NCI-H748 (cell line): ENCODE data around the gene SIGLEC10.
"Not testable (repeated sequence)": the region's sequence is repeated elsewhere in the genome, so short reads cannot be mapped to it uniquely, and the experiment has no call there.

ENCODE experiments used
- DNase-seq: peaks from one replicate; lab custom pipeline; 2025; ENCODE audit not compliant: unreplicated experiment; lab: John Stamatoyannopoulos, UW

Gene SIGLEC10, protein sequence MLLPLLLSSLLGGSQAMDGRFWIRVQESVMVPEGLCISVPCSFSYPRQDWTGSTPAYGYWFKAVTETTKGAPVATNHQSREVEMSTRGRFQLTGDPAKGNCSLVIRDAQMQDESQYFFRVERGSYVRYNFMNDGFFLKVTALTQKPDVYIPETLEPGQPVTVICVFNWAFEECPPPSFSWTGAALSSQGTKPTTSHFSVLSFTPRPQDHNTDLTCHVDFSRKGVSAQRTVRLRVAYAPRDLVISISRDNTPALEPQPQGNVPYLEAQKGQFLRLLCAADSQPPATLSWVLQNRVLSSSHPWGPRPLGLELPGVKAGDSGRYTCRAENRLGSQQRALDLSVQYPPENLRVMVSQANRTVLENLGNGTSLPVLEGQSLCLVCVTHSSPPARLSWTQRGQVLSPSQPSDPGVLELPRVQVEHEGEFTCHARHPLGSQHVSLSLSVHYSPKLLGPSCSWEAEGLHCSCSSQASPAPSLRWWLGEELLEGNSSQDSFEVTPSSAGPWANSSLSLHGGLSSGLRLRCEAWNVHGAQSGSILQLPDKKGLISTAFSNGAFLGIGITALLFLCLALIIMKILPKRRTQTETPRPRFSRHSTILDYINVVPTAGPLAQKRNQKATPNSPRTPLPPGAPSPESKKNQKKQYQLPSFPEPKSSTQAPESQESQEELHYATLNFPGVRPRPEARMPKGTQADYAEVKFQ

DNA sequence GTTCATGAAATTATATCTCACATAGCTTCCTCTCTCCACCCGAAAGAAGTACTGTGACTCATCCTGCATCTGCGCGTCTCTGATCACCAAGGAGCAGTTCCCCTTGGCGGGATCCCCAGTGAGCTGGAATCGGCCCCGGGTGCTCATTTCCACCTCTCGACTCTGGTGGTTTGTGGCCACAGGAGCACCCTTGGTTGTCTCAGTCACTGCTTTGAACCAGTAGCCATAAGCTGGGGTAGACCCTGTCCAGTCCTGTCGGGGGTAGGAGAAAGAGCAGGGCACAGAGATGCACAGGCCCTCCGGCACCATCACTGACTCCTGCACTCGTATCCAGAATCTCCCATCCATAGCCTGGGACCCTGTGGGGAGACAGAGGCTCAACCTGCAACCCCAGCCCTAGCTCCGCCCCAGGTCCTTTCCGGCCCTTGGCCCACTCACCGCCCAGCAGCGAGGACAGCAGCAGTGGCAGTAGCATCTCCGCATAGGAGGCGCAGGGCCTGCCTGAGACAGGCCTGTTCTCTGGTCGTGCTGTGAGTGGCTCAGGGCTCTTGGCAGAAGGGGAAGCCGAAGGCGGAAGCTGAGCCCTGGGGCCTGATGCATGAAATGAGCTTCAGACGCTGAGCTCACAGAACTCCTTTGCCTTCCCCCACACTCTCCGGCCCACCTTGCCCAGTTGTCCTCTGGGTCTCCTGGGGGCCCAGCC is at the start of gene SIGLEC10:
Gene SIGLEC10 (minus strand): TSS at position 536 of the 703 bp plus-strand sequence. CDS start 61 bp downstream, at position 475.
- DNase-seq, result no peak

- DNase-seq, result no peak
Measured at GRCh38 chr19:51466723-51467122, 49.3 kb upstream of the SIGLEC10 start.

DNA sequence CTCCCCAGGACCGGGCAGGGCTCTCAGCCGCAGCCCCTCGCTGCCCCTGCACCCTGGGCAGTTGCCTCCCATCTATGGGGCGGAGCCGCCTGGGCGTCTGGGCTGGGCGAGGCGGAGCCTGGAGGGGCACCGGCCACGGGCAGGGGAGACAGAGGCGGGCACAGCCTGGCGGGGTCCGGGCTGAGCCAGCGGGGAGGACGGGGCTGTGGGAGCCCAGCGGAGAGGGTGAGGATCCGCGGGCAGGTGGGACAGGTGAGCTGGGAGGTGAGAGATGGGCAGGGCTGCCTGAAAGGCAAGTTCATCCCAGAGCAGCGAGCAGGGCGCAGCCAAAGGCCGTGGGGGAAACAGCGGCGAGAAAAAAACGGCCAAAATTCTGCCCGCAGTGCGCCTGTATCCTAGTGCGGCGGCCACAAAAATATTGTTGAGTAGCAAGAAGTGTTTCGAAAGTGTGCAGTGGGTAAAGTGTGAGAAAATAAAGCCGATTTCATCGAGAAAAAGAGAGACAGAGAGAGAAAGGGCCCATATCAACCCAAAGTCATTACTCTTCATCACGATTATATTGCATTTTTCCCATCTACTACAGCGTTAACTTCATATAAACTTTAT is 46.6 kb upstream of the SIGLEC10 start:
- DNase-seq, result not testable (repeated sequence)

GRCh38 chr19:51462681-51463080 is 45.2 kb upstream of the SIGLEC10 start:
- no peak for DNase-seq

- DNase-seq, result no peak
Measured at GRCh38 chr19:51462276-51462675, 44.8 kb upstream of the SIGLEC10 start.

- no peak for DNase-seq
Measured at GRCh38 chr19:51461723-51462161, 44.3 kb upstream of the SIGLEC10 start.

- peak; percentile 16 for DNase-seq
Measured at GRCh38 chr19:51460164-51460992, 42.9 kb upstream of the SIGLEC10 start.

DNA sequence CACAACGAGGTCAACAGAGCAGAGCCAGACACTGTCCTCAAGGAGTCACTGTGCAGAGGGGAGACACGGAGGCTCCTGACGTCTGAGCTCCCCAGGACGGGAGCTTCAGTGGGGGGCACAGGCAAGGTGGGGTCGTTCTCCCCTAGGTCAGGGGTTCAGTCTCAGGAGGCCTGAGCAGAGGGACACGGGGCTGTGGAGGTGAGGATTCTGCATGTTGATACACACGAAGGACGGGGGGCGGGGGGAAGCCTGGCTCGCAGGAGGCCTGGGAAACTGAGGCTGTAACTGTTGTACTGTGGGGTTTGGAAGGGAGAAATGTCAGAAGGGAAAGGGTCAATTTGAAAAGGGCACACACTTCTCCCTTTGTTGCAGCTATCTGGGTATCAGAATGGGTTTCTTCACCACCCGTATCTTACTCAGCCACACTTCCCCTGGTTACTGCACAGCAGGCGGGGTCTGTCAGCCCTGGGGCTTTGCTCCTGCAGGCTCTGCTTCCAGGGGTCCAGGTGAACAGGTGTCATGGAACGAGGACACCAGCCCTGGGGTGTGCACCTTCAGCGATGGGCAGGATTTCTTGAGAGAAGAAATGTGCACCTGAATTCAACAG is 41.6 kb upstream of the SIGLEC10 start:
- no peak for DNase-seq

DNA sequence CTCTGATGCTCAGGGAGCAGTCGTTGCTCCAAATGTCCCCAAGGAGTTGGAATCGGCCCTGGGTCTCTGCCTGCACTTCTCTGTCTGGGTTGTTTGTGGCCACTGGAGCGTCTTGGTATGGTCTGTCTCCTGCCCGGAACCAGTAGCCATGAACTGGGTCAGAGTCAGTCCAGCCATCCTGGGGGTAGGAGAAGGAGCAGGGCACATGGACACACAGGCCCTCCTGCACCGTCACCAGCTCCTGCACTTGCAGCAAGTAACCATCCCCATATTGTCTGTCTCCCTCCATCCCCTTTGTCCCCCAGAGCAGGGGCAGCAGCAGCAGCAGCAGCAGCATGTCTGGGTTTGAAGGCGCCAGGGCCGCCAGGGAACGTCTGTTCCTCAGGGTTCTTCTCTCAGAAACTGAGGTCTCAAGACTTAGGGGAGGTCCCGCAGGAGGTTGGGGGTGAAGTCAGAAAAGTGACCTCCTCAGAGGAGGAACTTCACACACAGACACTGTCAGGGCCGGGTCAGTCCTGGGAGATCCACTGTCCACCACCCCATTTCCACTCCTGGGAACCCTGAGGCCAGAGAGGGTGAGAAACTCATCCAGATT is 40.7 kb upstream of the SIGLEC10 start, which contains the start of gene SIGLEC8:
Gene SIGLEC8 (minus strand): TSS at position 404 of the 595 bp plus-strand sequence. CDS start 67 bp downstream, at position 337.
- no peak for DNase-seq

- DNase-seq, result no peak
Measured at GRCh38 chr19:51457351-51458013, 40.0 kb upstream of the SIGLEC10 start.

DNA sequence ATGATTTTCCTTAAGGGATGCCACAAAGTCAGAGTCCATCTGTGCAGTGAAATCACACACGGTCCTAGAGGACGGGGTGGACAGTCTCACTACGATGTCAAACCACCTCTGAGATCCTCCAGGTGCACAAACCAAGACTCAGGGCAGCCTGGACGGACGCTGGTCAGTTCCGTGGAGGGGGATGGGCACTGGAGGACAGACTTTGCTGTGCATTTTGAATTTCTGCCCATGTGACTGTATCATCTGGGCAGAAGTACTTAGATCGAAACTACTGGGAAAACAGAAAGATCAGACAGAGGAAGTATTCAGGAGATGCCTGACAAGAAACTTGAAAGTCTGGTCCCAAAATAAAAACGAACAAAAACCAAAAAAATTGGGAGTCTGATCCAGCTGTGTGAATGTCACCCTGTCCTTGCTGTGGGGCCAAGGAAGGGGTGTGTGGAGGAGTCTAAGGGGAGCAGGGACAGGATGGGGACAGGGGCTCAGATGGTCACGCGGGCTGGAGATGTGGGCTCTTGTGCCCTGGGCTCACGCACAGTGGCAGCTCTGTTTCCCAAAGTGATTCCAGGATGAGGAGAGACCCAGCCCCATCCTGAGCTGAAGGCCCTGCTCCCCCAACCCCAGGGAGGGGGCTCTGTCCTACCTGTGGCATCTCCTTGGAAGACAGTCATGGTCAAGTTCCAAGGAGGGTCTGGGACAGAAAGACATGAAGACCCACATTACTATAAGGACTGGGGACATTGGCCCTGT is 39.3 kb upstream of the SIGLEC10 start:
- no peak for DNase-seq

DNA sequence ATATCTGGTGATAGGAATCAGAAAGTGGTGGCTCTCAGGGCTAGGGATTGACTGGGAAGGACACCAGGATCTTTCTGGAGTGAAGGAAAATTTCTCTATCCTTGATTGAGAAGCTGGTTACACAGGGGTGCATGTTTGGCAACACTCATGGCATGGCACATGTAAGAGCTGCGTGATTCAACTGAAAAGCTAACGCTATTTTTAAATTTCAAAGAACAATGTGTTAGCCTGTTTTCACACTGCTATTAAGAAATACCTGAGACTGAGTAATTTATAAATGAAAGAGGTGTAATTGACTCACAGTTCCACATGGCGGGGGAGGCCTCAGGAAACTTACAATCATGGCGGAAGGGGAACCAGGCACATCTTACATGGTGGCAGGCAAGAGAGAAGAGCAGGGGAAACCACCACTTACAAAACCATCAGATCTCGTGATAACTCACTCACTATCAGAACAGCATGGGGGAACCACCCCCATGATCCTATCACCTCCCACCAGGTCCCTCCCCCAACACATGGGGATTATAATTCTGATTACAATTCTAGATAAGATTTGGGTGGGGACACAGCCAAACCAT is 33.4 kb upstream of the SIGLEC10 start:
- no peak for DNase-seq

DNA sequence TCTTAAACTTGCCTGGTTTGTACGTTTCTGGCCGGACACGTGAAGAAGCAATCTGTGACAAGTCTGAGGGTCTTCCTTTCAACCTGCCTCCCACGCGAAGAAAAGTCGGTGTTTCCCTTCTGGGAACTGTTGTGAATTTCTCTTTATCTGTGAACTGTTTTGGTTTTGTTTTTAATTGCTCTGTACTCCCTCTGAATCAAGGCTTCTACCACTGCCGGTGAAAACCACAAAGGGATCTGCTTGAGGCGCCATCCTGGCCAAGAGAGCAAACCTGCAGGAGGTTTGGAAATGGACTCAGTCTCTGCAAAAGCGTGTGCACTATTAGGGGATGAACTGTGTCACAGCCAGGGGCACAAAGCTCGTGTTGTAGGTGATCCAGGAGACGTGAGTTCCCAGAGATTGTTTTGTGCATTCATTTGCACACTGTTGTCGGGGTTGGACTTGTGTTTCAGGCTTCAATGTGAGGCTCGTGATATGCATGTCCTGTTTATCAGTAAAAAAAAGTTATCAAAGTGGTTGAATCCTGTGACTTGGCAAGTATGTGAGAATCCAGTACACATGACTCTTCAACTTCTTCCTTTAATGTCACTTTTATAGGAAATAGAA is 31.1 kb upstream of the SIGLEC10 start:
- DNase-seq, result no peak

- no peak for DNase-seq
Measured at GRCh38 chr19:51448011-51448410, 30.6 kb upstream of the SIGLEC10 start.

DNA sequence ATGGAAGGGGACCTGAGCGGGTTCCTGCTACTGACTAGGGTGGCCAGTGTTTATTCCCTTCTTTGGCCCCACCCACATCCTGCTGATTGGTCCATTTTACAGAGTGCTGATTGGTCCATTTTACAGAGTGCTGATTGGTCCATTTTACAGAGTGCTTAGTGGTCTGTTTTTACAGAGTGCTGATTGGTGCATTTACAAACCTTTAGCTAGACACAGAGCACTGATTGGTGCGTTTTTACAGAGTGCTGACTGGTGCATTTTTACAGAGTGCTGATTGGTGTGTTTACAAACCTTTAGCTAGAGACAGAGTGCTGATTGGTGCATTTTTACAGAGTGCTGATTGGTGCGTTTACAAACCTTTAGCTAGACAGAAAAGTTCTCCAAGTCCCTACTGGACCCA is 30.1 kb upstream of the SIGLEC10 start:
- DNase-seq, result not testable (repeated sequence)

- DNase-seq, result no peak
Measured at GRCh38 chr19:51441410-51442390, 24.3 kb upstream of the SIGLEC10 start.
